ENCODE data around the gene BRMS1L.

The BRMS1L gene

GRCh38 chr14:35851823-35852222, 25.7 kb downstream of the BRMS1L start:
- TF ChIP-seq CTCF (IDR thresholded peaks at IDR 0.05; ENCODE audit: low read length) (no peak), EZH2 (IDR thresholded peaks at IDR 0.05; ENCODE audit: borderline replicate concordance, low read length) (no peak)
- Histone ChIP-seq H3K4me1 (ENCODE audit: insufficient read depth, low read length, severe bottlenecking) (peaks cover 18% of the 10 kb centered on the region), H3K27ac (ENCODE audit: low read depth, low read length, poor library complexity, severe bottlenecking) (no peak overlapping the region), H3K4me2 (ENCODE audit: low read length) (no peak overlapping the region), H3K9ac (ENCODE audit: low read length) (no peak overlapping the region), H3K27me3 (ENCODE audit: insufficient read depth, low read length) (no peaks in the 10 kb centered on the region), H3F3A (ENCODE audit: insufficient read depth, low read length) (no peaks in the 10 kb centered on the region), H3K36me3 (ENCODE audit: insufficient read depth, low read length) (peaks cover 21% of the 10 kb centered on the region), H2AFZ (ENCODE audit: low read length) (no peak overlapping the region), H3K79me2 (ENCODE audit: insufficient read depth, low read length) (no peaks in the 10 kb centered on the region), H3K9me3 (ENCODE audit: low read length) (peaks cover 9% of the 10 kb centered on the region), H4K20me1 (ENCODE audit: insufficient read depth, low read length) (no peaks in the 10 kb centered on the region), H3K9me2 (ENCODE audit: low read depth, low read length) (no peaks in the 10 kb centered on the region), H3K4me3 (ENCODE audit: low read depth, low read length, poor library complexity, severe bottlenecking) (no peak overlapping the region)

GRCh38 chr14:35853225-35853624, 27.1 kb downstream of the BRMS1L start:
- H3K27me3 ChIP-seq (ENCODE audit: insufficient read depth, low read length) = no peaks in the 10 kb centered on the region
- H3K9me3 ChIP-seq (ENCODE audit: low read length) = peaks cover 9% of the 10 kb centered on the region
- no peaks in the 10 kb centered on the region for H3K79me2 ChIP-seq (ENCODE audit: insufficient read depth, low read length)
- no peak overlapping the region for H3K9ac ChIP-seq (ENCODE audit: low read length)
- TF ChIP-seq CTCF (IDR thresholded peaks at IDR 0.05; ENCODE audit: low read length) = no peak
- H2AFZ ChIP-seq (ENCODE audit: low read length) = no peak overlapping the region
- no peaks in the 10 kb centered on the region for H4K20me1 ChIP-seq (ENCODE audit: insufficient read depth, low read length)
- H3K9me2 ChIP-seq (ENCODE audit: low read depth, low read length) = no peaks in the 10 kb centered on the region
- peaks cover 19% of the 10 kb centered on the region for H3K4me1 ChIP-seq (ENCODE audit: insufficient read depth, low read length, severe bottlenecking)
- no peaks in the 10 kb centered on the region for H3F3A ChIP-seq (ENCODE audit: insufficient read depth, low read length)
- no peak overlapping the region for H3K4me2 ChIP-seq (ENCODE audit: low read length)
- no peak overlapping the region for H3K4me3 ChIP-seq (ENCODE audit: low read depth, low read length, poor library complexity, severe bottlenecking)
- H3K27ac ChIP-seq (ENCODE audit: low read depth, low read length, poor library complexity, severe bottlenecking) = no peak overlapping the region
- peaks cover 21% of the 10 kb centered on the region for H3K36me3 ChIP-seq (ENCODE audit: insufficient read depth, low read length)

- Histone ChIP-seq H3K9me2 (ENCODE audit: low read depth, low read length) (no peaks in the 10 kb centered on the region), H3K27me3 (ENCODE audit: insufficient read depth, low read length) (no peaks in the 10 kb centered on the region), H3K27ac (ENCODE audit: low read depth, low read length, poor library complexity, severe bottlenecking) (no peak overlapping the region), H3F3A (ENCODE audit: insufficient read depth, low read length) (no peaks in the 10 kb centered on the region), H4K20me1 (ENCODE audit: insufficient read depth, low read length) (no peaks in the 10 kb centered on the region), H3K79me2 (ENCODE audit: insufficient read depth, low read length) (no peaks in the 10 kb centered on the region), H2AFZ (ENCODE audit: low read length) (no peak overlapping the region), H3K4me1 (ENCODE audit: insufficient read depth, low read length, severe bottlenecking) (peaks cover 19% of the 10 kb centered on the region), H3K36me3 (ENCODE audit: insufficient read depth, low read length) (peaks cover 21% of the 10 kb centered on the region), H3K9ac (ENCODE audit: low read length) (no peak overlapping the region), H3K9me3 (ENCODE audit: low read length) (peaks cover 9% of the 10 kb centered on the region), H3K4me3 (ENCODE audit: low read depth, low read length, poor library complexity, severe bottlenecking) (no peak overlapping the region), H3K4me2 (ENCODE audit: low read length) (no peak overlapping the region)
- no peak for TF ChIP-seq EZH2 (IDR thresholded peaks at IDR 0.05; ENCODE audit: borderline replicate concordance, low read length)
- TF ChIP-seq CTCF (IDR thresholded peaks at IDR 0.05; ENCODE audit: low read length) = no peak
Measured at GRCh38 chr14:35854696-35855270, 28.6 kb downstream of the BRMS1L start.
